CD4-positive, CD25-positive, alpha-beta regulatory T cell (primary cell): ENCODE results near the gene ESRRB. TPM values are rescaled to one million over a fixed set of nuclear protein-coding genes. Genes with fewer than 3 reads are reported as not detected.

Experiments used
- ATAC-seq, 2 donors: fragments of 150-1000 bp; cut with Tn5 transposase; one replicate each; pipeline ENCODE4 v1.10.0; 2021; ENCODE audit warnings: low read depth in 2 of 2, moderate number of reproducible peaks in 2 of 2, moderate library complexity in 1 of 2
- DNase-seq, 3 donors: peaks; one replicate each; pipeline versions ENCODE4 v3.0.0 to v3.0.0-alpha.2; 2012 to 2022; ENCODE audit warnings: mixed read lengths in 1 of 3
- H3K27ac ChIP-seq: one replicate; pipeline ENCODE4 v1.7.0; 2013; ENCODE audit warnings: mild to moderate bottlenecking, low read length; ENCODE audit not compliant: insufficient read depth, poor library complexity, severe bottlenecking
- H3K27me3 ChIP-seq: one replicate; pipeline ENCODE4 v1.7.0; 2013; ENCODE audit warnings: low read length; ENCODE audit not compliant: control insufficient read depth, insufficient read depth
- H3K36me3 ChIP-seq: one replicate; pipeline ENCODE4 v1.7.0; 2013; ENCODE audit warnings: mild to moderate bottlenecking, low read length, moderate library complexity; ENCODE audit not compliant: control insufficient read depth, insufficient read depth
- H3K4me1 ChIP-seq: 2 replicates; pipeline ENCODE4 v1.7.0; 2013; ENCODE audit warnings: mild to moderate bottlenecking, low read length; ENCODE audit not compliant: insufficient read depth, control insufficient read depth, poor library complexity, severe bottlenecking
- H3K4me3 ChIP-seq: one replicate; pipeline ENCODE4 v1.7.0; 2013; ENCODE audit warnings: low read depth, mild to moderate bottlenecking, low read length, moderate library complexity
- H3K9me3 ChIP-seq, 2 experiments: 1 replicate in 1 of 2; 2 replicates in 1 of 2; pipeline ENCODE4 v1.7.0; 2013; ENCODE audit warnings: low read length in 2 of 2, mild to moderate bottlenecking in 1 of 2, moderate library complexity in 1 of 2; ENCODE audit not compliant: control insufficient read depth in 2 of 2
- H3K27ac Mint-ChIP-seq, 3 donors: one replicate each; pipeline ENCODE4 v1.8.0; 2020 to 2022; ENCODE audit warnings: mild to moderate bottlenecking in 3 of 3, mixed read lengths in 3 of 3, moderate library complexity in 2 of 3
- H3K27me3 Mint-ChIP-seq: one replicate; pipeline ENCODE4 v1.8.0; 2022; ENCODE audit warnings: mild to moderate bottlenecking, mixed read lengths
- H3K36me3 Mint-ChIP-seq: one replicate; pipeline ENCODE4 v1.8.0; 2020; ENCODE audit warnings: mixed read lengths
- H3K4me1 Mint-ChIP-seq, 4 donors: one replicate each; pipeline ENCODE4 v1.8.0; 2020 to 2022; ENCODE audit warnings: mixed read lengths in 4 of 4, mild to moderate bottlenecking in 1 of 4
- H3K4me3 Mint-ChIP-seq, 4 donors: one replicate each; pipeline ENCODE4 v1.8.0; 2020 to 2022; ENCODE audit warnings: mild to moderate bottlenecking in 4 of 4, mixed read lengths in 4 of 4, moderate library complexity in 3 of 4
- H3K9me3 Mint-ChIP-seq, 7 donors: one replicate each; pipeline ENCODE4 v1.8.0; 2020 to 2022; ENCODE audit warnings: mixed read lengths in 7 of 7, mild to moderate bottlenecking in 3 of 7, moderate library complexity in 2 of 7
- polyA plus RNA-seq, 4 donors: library from polyadenylated mRNA; unstranded; fragments of 300-500 nt; fragmentation: Illumina TruSeq; gene quantifications; one replicate each; pipeline ENCODE4 v1.2.3, GENCODE V29; 2021
- total RNA-seq: library from RNA; stranded (reverse); gene quantifications from one replicate; pipeline ENCODE4 v1.2.3, GENCODE V29; 2022

Gene ESRRB
- total and polyA plus RNA-seq, 5 donors from 2014 or later = not detected

DNA sequence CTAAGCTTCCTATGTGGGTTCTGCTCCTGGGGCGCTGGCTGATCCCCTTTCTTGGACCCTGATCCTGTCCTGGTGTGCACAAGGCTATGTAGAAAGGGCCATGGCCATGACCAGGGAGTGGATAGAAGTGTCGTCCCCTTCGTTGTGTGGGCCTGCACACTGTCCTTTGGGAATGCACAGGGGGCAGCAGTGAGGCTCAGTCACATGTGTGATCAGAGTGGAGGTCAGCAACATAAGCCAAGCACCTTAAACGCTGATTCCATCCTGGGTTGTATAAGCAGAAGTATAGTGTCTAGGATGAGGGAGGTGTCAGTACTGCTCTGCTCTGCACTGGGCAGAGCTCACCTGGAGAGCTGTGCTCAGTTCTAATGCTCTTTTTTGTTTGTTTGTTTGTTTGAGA, 48.4 kb downstream of the ESRRB start:
- Histone ChIP-seq H3K9me3 (no peaks in the 10 kb centered on the region), H3K27ac (no peak overlapping the region), H3K27me3 (peaks cover 3% of the 10 kb centered on the region), H3K36me3 (no peaks in the 10 kb centered on the region), H3K4me1 (no peaks in the 10 kb centered on the region), H3K4me3 (no peak overlapping the region)
- peaks cover 10% of the 10 kb centered on the region for H3K27me3 Mint-ChIP-seq
- peaks cover 0 to 2% (median 0%) of the 10 kb centered on the region in 7 donors for H3K9me3 Mint-ChIP-seq
- H3K27ac Mint-ChIP-seq = no peak overlapping the region
- H3K4me1 Mint-ChIP-seq = no peaks in the 10 kb centered on the region
- DNase-seq (no peak), ATAC-seq (no peak)
- no peaks in the 10 kb centered on the region for H3K36me3 Mint-ChIP-seq
- H3K4me3 Mint-ChIP-seq = no peak overlapping the region

DNA sequence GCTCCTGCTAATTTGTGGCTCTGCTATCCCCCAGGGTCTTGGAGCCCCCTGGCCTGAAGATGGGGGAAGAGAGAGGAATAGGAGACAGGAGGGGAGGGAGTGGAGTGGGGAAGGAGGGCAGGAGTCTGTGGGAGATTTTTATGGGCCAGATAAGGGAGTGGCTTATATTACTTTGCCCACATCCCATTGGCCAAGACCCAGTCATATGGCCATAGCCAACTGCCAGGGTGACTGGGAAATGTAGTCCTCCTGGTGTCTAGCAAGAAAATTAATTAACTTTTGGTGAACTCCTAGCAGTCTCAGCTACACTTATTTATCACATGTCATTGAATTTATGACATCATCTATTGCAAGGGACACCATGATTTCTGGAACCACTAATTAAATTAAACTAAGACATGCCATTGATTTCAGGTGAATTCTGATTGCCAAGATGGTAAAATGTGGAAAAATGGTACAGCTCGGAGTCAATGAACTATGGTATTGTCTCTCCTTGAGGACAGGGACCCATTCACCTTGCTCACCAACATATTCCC, 50.3 kb downstream of the ESRRB start:
- ATAC-seq (no peak), DNase-seq (no peak)
- H3K4me3 Mint-ChIP-seq = no peak overlapping the region
- peaks cover 0 to 2% (median 0%) of the 10 kb centered on the region in 7 donors for H3K9me3 Mint-ChIP-seq
- Histone ChIP-seq H3K4me1 (no peaks in the 10 kb centered on the region), H3K9me3 (no peaks in the 10 kb centered on the region), H3K4me3 (no peak overlapping the region), H3K27me3 (peaks cover 3% of the 10 kb centered on the region), H3K27ac (no peak overlapping the region), H3K36me3 (no peaks in the 10 kb centered on the region)
- no peak overlapping the region for H3K27ac Mint-ChIP-seq
- peaks cover 10% of the 10 kb centered on the region for H3K27me3 Mint-ChIP-seq
- H3K36me3 Mint-ChIP-seq = no peaks in the 10 kb centered on the region
- H3K4me1 Mint-ChIP-seq = no peaks in the 10 kb centered on the region

- Histone ChIP-seq H3K27ac (no peak overlapping the region), H3K27me3 (peaks cover 3% of the 10 kb centered on the region), H3K4me1 (no peaks in the 10 kb centered on the region), H3K9me3 (no peaks in the 10 kb centered on the region), H3K36me3 (no peaks in the 10 kb centered on the region), H3K4me3 (no peak overlapping the region)
- DNase-seq (no peak), ATAC-seq (no peak)
- no peaks in the 10 kb centered on the region for H3K36me3 Mint-ChIP-seq
- H3K4me3 Mint-ChIP-seq = no peak overlapping the region
- peaks cover 10% of the 10 kb centered on the region for H3K27me3 Mint-ChIP-seq
- no peaks in the 10 kb centered on the region for H3K4me1 Mint-ChIP-seq
- H3K27ac Mint-ChIP-seq = no peak overlapping the region
- peaks cover 0 to 2% (median 0%) of the 10 kb centered on the region in 7 donors for H3K9me3 Mint-ChIP-seq
Measured at GRCh38 chr14:76428611-76429010, 52.7 kb downstream of the ESRRB start.

DNA sequence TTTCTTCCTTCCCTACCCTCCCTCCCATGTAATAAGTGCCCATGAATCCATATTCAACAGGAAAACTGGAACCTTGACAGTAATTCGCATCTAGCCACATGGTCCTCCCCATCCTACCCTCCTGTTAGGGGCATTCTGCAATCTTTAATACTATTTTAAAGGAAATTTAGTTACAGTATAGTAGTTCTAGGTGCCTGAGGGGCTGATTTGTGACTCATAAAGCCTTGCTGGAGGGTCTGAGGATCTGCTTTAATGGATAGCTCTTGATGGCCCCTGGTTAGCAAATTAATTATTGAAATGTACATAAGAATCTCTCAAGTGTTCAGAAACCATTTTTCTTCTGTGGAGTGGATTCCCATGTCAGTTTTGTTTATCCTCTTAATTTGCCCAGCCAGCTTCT, 54.1 kb downstream of the ESRRB start:
- H3K4me3 Mint-ChIP-seq = no peak overlapping the region
- Histone ChIP-seq H3K27me3 (peaks cover 3% of the 10 kb centered on the region), H3K9me3 (no peaks in the 10 kb centered on the region), H3K4me3 (no peak overlapping the region), H3K4me1 (no peaks in the 10 kb centered on the region), H3K27ac (no peak overlapping the region), H3K36me3 (no peaks in the 10 kb centered on the region)
- H3K9me3 Mint-ChIP-seq = peaks cover 0 to under 1% (median 0%) of the 10 kb centered on the region in 7 donors
- no peak overlapping the region for H3K27ac Mint-ChIP-seq
- peaks cover 10% of the 10 kb centered on the region for H3K27me3 Mint-ChIP-seq
- no peaks in the 10 kb centered on the region for H3K4me1 Mint-ChIP-seq
- DNase-seq (no peak), ATAC-seq (no peak)
- no peaks in the 10 kb centered on the region for H3K36me3 Mint-ChIP-seq

DNA sequence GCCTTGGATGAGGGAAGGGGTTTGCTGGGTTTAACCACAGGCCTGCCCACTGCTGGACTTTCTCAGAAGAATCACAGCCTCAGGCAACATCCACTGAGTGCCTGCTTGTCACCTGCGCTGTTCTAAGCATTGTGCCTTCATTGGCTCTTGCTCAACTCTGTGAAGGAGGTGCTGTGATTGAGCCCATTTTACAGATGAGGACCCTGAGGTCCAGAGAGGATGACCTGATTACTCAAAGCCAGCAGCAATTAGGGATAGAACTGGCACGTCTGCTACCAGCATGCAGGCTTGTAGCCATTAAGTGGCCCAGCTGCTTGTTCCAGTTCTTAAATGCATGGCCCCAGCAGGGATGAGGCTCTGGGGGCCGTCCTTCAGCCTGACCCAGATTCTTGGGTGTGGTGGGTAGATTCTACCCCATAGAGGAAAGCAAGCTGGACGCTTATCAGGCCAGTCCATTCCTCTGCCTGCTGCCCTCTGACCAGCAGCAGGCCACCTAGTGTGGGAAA, 54.6 kb downstream of the ESRRB start:
- Mint-ChIP-seq H3K27ac (no peak overlapping the region), H3K36me3 (no peaks in the 10 kb centered on the region), H3K9me3 (no peaks in the 10 kb centered on the region), H3K4me3 (no peak overlapping the region), H3K4me1 (no peaks in the 10 kb centered on the region), H3K27me3 (peaks cover 10% of the 10 kb centered on the region)
- no peaks in the 10 kb centered on the region for H3K4me1 ChIP-seq
- H3K4me3 ChIP-seq = no peak overlapping the region
- H3K27me3 ChIP-seq = peaks cover 3% of the 10 kb centered on the region
- H3K27ac ChIP-seq = no peak overlapping the region
- ATAC-seq (no peak), DNase-seq (no peak)
- no peaks in the 10 kb centered on the region for H3K36me3 ChIP-seq
- no peaks in the 10 kb centered on the region for H3K9me3 ChIP-seq

DNA sequence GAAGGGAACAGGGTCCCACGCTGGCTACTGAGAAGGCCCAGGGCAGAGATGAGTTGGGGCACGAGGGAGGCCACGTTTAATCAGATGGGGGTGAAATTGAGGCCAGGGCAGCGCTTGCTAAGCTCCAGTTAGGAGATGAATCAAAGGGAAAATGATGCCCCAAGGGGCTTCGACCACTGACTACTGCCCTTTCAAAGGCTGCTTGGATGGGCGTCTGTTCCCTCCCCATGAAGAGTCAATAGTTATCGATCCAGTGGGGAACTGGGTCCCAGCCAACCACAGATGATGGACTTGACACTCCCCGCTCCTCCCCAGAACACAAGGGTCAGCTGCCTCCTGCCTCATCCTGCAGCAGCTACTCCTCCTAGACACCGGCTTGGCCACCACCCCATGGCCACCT, 55.6 kb downstream of the ESRRB start:
- Mint-ChIP-seq H3K27me3 (peaks cover 8% of the 10 kb centered on the region), H3K9me3 (no peaks in the 10 kb centered on the region), H3K27ac (no peak overlapping the region)

DNA sequence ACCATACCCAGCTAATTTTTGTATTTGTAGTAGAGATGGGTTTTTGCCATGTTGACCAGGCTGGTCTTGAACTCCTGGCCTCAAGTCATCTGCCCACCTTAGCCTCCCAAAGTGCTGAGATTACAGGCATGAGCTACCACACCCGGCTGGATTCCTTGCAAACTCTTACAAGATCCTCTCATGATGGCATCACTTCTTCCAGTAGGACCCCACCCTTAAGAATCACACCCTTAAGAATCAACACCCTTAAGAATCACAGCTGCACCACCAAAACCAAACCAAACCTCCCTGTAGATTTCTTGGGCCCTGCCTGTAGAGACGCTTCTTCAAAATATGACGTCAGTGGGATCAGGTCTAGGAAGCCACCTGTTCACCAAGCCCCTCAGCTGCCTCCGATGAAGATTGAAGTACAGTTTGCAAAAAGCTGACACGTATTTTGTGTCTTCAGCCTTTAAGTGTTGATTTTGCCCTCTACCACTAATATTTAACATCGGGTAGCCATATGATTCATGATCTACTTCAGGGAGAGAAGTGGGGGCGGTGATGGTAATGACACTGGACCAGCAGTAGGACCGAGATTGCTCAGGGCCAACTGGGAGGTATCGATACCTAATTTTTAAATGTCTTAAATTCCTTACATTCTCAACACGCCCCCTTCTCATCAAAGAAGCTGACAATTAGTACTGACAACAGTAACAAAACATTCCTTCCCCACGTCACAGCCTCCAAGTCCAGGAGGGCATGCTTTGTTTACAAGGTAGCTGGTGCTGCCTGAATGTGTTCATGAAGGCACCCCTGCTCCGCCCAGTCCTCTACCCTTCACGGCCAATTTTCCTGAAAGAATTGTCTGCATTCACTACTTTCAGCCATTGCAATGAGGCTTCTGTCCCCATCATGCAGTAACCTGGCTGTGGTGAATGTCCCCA, 57.2 kb downstream of the ESRRB start:
- Mint-ChIP-seq H3K4me1 (no peaks in the 10 kb centered on the region), H3K27ac (no peak overlapping the region), H3K36me3 (no peaks in the 10 kb centered on the region), H3K9me3 (peaks cover 0 to 1% (median 0%) of the 10 kb centered on the region in 7 donors), H3K27me3 (peaks cover 5% of the 10 kb centered on the region), H3K4me3 (no peak overlapping the region)
- ATAC-seq = no peak
- no peak for DNase-seq
- Histone ChIP-seq H3K4me1 (no peaks in the 10 kb centered on the region), H3K36me3 (no peaks in the 10 kb centered on the region), H3K27ac (no peak overlapping the region), H3K9me3 (no peaks in the 10 kb centered on the region), H3K27me3 (no peaks in the 10 kb centered on the region), H3K4me3 (no peak overlapping the region)

More for the DNA sequence above, 55.6 kb downstream of the ESRRB start:
- no peaks in the 10 kb centered on the region for H3K9me3 ChIP-seq
- H3K27me3 ChIP-seq = peaks cover 3% of the 10 kb centered on the region
- no peak overlapping the region for H3K4me3 Mint-ChIP-seq
- H3K4me3 ChIP-seq = no peak overlapping the region
- H3K27ac ChIP-seq = no peak overlapping the region
- no peaks in the 10 kb centered on the region for H3K4me1 ChIP-seq
- H3K36me3 ChIP-seq = no peaks in the 10 kb centered on the region
- no peaks in the 10 kb centered on the region for H3K36me3 Mint-ChIP-seq
- no peaks in the 10 kb centered on the region for H3K4me1 Mint-ChIP-seq
- no peak for DNase-seq
- no peak for ATAC-seq
